Measurements from ENCODE around the gene LCE1A. TPM values are rescaled to one million over a fixed set of nuclear protein-coding genes. Genes with fewer than 3 reads are reported as not detected.

LCE1A gene
- total RNA-seq, 1 experiment from 2014 or later: not detected

DNA sequence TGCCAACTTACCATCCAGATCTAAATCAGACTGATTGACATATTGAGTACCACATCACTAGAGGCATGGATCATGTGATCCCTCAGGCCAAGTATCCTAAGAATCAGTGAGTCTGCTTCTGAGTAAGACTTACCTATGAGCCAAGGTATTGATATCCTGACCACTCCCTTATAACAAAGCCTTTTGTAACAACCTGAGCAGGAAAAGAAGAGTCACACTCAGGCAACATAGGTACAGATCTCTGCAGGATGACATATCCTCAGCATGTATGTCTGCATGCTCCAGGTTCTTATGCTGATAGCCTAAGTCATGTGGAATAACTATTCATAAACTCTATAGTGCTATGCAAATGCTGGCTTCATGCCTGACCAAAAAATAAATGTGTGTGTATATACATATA, 2.3 kb upstream of the LCE1A start:
- peaks cover 65% of the 10 kb centered on the region for H3K27me3 ChIP-seq (ENCODE audit: low read length)
- TF ChIP-seq EZH2phosphoT487 (IDR thresholded peaks at IDR 0.05; ENCODE audit: borderline replicate concordance, low read length) (no peak), EZH2 (IDR thresholded peaks at IDR 0.05; ENCODE audit: low read length, unreplicated experiment) (no peak)
- TF ChIP-seq, protein P1, sequence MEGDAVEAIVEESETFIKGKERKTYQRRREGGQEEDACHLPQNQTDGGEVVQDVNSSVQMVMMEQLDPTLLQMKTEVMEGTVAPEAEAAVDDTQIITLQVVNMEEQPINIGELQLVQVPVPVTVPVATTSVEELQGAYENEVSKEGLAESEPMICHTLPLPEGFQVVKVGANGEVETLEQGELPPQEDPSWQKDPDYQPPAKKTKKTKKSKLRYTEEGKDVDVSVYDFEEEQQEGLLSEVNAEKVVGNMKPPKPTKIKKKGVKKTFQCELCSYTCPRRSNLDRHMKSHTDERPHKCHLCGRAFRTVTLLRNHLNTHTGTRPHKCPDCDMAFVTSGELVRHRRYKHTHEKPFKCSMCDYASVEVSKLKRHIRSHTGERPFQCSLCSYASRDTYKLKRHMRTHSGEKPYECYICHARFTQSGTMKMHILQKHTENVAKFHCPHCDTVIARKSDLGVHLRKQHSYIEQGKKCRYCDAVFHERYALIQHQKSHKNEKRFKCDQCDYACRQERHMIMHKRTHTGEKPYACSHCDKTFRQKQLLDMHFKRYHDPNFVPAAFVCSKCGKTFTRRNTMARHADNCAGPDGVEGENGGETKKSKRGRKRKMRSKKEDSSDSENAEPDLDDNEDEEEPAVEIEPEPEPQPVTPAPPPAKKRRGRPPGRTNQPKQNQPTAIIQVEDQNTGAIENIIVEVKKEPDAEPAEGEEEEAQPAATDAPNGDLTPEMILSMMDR (conservative IDR thresholded peaks at IDR 0.05; ENCODE audit: low read depth, low read length): no peak
- H4K20me1 ChIP-seq (ENCODE audit: low read length): no peaks in the 10 kb centered on the region
- intact Hi-C loops (cut with micrococcal nuclease): no loop called here
- DNase-seq (no peak), ATAC-seq (no peak)
- POLR2A ChIA-PET (ENCODE audit: unreplicated experiment): no interaction called here
- H3K4me2 ChIP-seq (ENCODE audit: low read length): no peak overlapping the region
- no peaks in the 10 kb centered on the region for H3K9me3 ChIP-seq (ENCODE audit: low read length)
- no peak overlapping the region for H3K9ac ChIP-seq (ENCODE audit: low read length)
- no peak overlapping the region for H3K27ac ChIP-seq (ENCODE audit: low read length)
- no peaks in the 10 kb centered on the region for H3F3A ChIP-seq (ENCODE audit: low read length, unreplicated experiment)
- no peak overlapping the region for H2AFZ ChIP-seq (ENCODE audit: low read length)
- no peaks in the 10 kb centered on the region for H3K9me2 ChIP-seq (replicated peaks; ENCODE audit: low read length)
- no peaks in the 10 kb centered on the region for H3K36me3 ChIP-seq (ENCODE audit: low read depth, low read length)
- H3K4me1 ChIP-seq (ENCODE audit: insufficient read depth, low read length): no peaks in the 10 kb centered on the region
- H3K79me2 ChIP-seq (ENCODE audit: low read length): no peaks in the 10 kb centered on the region
- CTCF ChIA-PET: no interaction called here
- BruUV-seq (replicated peaks): no TSS peak
- no peak overlapping the region for H3K4me3 ChIP-seq (ENCODE audit: low read length)

DNA sequence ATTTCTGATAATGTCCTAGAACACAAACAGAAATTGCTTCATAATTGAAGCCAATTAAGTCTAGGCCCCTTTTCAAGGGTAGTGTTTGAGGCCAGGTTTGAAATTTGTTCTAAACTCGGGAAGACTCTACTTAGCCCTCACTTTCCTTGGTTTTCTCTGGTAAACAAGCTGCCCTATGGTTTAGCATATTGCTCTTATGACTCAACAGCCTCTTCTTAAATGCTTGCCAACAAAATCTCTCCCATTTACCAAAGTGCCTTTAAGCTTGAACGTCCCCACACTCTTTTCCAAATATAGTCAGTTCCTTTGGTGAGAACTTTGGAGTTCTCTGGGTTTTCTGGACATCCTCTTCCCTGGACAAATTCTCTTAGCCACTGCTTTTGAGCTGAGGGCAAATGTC, 9.6 kb downstream of the LCE1A start:
- ATAC-seq: no peak
- H3K4me1 ChIP-seq (ENCODE audit: insufficient read depth, low read length): no peaks in the 10 kb centered on the region
- BruUV-seq (replicated peaks): no TSS peak
- H3K4me3 ChIP-seq (ENCODE audit: low read length): no peak overlapping the region
- no peaks in the 10 kb centered on the region for H3K79me2 ChIP-seq (ENCODE audit: low read length)
- no peak overlapping the region for H3K9ac ChIP-seq (ENCODE audit: low read length)
- no peak for DNase-seq
- intact Hi-C loops (cut with micrococcal nuclease): no loop called here
- no peak overlapping the region for H2AFZ ChIP-seq (ENCODE audit: low read length)
- H3F3A ChIP-seq (ENCODE audit: low read length, unreplicated experiment): no peaks in the 10 kb centered on the region
- H3K9me3 ChIP-seq (ENCODE audit: low read length): no peaks in the 10 kb centered on the region
- H4K20me1 ChIP-seq (ENCODE audit: low read length): no peaks in the 10 kb centered on the region
- TF ChIP-seq, protein P1 (conservative IDR thresholded peaks at IDR 0.05; ENCODE audit: low read depth, low read length): no peak
- TF ChIP-seq EZH2 (IDR thresholded peaks at IDR 0.05; ENCODE audit: low read length, unreplicated experiment): no peak
- TF ChIP-seq EZH2phosphoT487 (IDR thresholded peaks at IDR 0.05; ENCODE audit: borderline replicate concordance, low read length): no peak
- ChIA-PET POLR2A (ENCODE audit: unreplicated experiment) (no interaction called here), CTCF (no interaction called here)
- H3K36me3 ChIP-seq (ENCODE audit: low read depth, low read length): no peaks in the 10 kb centered on the region
- no peak overlapping the region for H3K27ac ChIP-seq (ENCODE audit: low read length)
- H3K27me3 ChIP-seq (ENCODE audit: low read length): peaks cover 11% of the 10 kb centered on the region; the same call in 1 of the 2 replicates
- H3K4me2 ChIP-seq (ENCODE audit: low read length): no peak overlapping the region
- no peaks in the 10 kb centered on the region for H3K9me2 ChIP-seq (replicated peaks; ENCODE audit: low read length)

DNA sequence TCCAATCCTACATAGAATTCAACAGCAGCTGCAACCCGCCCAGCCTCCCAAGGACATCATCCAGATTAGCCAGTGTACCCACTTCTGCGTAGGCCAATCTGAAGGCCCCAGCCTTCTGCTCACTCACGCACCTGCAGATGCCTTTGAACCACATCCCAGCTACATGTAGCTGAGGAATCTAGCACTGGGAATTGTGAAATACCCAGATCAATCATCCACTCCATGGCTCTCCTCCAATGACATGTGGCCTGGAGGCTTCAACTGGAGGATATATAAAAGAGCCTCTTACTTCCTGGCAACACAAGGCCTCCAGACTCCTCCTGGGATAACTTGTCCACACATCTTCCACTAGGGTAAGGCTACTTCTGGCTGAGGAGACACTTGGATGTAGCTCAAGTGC, 15.3 kb downstream of the LCE1A start, which contains the start of gene LCE6A:
Gene LCE6A, plus strand, starts transcription at position 301 of the 400 bp plus-strand sequence. CDS start 665 bp downstream, outside the sequence.
- Histone ChIP-seq H3K9me2 (replicated peaks; ENCODE audit: low read length) (no peaks in the 10 kb centered on the region), H3K4me2 (ENCODE audit: low read length) (no peak within 1 kb of the TSS), H3F3A (ENCODE audit: low read length, unreplicated experiment) (no peaks in the 10 kb centered on the region), H4K20me1 (ENCODE audit: low read length) (no peaks in the 10 kb centered on the region), H3K27me3 (ENCODE audit: low read length) (peaks cover 15% of the 10 kb centered on the region), H3K4me1 (ENCODE audit: insufficient read depth, low read length) (no peaks in the 10 kb centered on the region), H3K4me3 (ENCODE audit: low read length) (no peak within 1 kb of the TSS), H3K27ac (ENCODE audit: low read length) (no peak within 1 kb of the TSS), H3K36me3 (ENCODE audit: low read depth, low read length) (no peaks in the 10 kb centered on the region), H3K9me3 (ENCODE audit: low read length) (no peaks in the 10 kb centered on the region), H3K9ac (ENCODE audit: low read length) (no peak within 1 kb of the TSS), H3K79me2 (ENCODE audit: low read length) (no peaks in the 10 kb centered on the region), H2AFZ (ENCODE audit: low read length) (no peak within 1 kb of the TSS)
- ChIA-PET CTCF (no interaction called here), POLR2A (ENCODE audit: unreplicated experiment) (no interaction called here)
- BruUV-seq (replicated peaks): no TSS peak
- DNase-seq (no peak), ATAC-seq (no peak)
- TF ChIP-seq EZH2 (IDR thresholded peaks at IDR 0.05; ENCODE audit: low read length, unreplicated experiment): no peak
- no peak for TF ChIP-seq EZH2phosphoT487 (IDR thresholded peaks at IDR 0.05; ENCODE audit: borderline replicate concordance, low read length)
- TF ChIP-seq, protein P1 (conservative IDR thresholded peaks at IDR 0.05; ENCODE audit: low read depth, low read length): no peak
- intact Hi-C loops (cut with micrococcal nuclease): no loop called here

Data from PC-3 (cell line).